Uterus (tissue), 2 donors: ENCODE results near the gene IRS2.

Experiments
- POLR2A ChIP-seq, 2 donors: fragments of 450-650 bp; IDR thresholded peaks; one replicate each; pipeline ENCODE4 v1.6.1; 2016; ENCODE audit warnings: antibody characterized with exemption in 2 of 2, mild to moderate bottlenecking in 1 of 2, moderate library complexity in 1 of 2
- TF ChIP-seq, protein P1 (sequence below), 4 experiments: fragments of 200-600 bp in 2 of 4; fragments of 450-650 bp in 2 of 4; sonication (generic) in 2 of 4; IDR thresholded peaks; one replicate each; pipeline ENCODE4 v1.5.1; 2016 to 2019; ENCODE audit warnings: antibody characterized with exemption in 4 of 4, mild to moderate bottlenecking in 2 of 4, moderate library complexity in 1 of 4

DNA sequence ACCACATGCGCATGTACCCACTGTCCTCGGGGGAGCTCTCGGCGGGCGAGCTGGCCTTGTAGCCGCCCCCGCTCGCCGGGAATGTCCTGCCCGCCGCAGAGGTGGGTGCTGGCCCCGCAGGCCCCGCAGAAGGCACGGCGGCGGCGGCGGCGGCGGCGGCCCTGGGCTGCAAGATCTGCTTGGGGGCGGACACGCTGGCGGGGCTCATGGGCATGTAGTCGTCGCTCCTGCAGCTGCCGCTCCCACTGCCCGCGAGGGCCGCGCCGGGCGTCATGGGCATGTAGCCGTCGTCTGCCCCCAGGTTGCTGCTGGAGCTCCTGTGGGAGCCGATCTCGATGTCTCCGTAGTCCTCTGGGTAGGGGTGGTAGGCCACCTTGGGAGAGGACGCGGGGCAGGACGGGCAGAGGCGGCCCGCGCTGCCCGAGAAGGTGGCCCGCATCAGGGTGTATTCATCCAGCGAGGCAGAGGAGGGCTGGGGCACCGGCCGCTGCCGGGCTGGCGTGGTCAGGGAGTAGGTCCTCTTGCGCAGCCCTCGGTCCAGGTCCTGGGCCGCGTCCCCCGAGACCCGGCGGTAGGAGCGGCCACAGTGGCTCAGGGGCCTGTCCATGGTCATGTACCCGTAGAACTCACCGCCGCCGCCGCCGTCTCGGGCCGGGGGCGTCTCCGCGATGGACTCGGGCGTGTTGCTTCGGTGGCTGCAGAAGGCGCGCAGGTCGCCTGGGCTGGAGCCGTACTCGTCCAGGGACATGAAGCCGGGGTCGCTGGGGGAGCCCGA is 2.4 kb downstream of the IRS2 start:
- TF ChIP-seq, protein P1, sequence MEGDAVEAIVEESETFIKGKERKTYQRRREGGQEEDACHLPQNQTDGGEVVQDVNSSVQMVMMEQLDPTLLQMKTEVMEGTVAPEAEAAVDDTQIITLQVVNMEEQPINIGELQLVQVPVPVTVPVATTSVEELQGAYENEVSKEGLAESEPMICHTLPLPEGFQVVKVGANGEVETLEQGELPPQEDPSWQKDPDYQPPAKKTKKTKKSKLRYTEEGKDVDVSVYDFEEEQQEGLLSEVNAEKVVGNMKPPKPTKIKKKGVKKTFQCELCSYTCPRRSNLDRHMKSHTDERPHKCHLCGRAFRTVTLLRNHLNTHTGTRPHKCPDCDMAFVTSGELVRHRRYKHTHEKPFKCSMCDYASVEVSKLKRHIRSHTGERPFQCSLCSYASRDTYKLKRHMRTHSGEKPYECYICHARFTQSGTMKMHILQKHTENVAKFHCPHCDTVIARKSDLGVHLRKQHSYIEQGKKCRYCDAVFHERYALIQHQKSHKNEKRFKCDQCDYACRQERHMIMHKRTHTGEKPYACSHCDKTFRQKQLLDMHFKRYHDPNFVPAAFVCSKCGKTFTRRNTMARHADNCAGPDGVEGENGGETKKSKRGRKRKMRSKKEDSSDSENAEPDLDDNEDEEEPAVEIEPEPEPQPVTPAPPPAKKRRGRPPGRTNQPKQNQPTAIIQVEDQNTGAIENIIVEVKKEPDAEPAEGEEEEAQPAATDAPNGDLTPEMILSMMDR (IDR thresholded peaks at IDR 0.05) = no peak
- TF ChIP-seq POLR2A (IDR thresholded peaks at IDR 0.05) = no peak
